Left hindlimb (tissue), 1 donor: ENCODE data around the gene TYW1.
A peak's percentile ranks its signal among the peaks of the same experiment; 100 is the strongest.
"Not testable (repeated sequence)": the region's sequence is repeated elsewhere in the genome, so short reads cannot be mapped to it uniquely, and the experiment has no call there.

Experiments used
- DNase-seq: peaks from one replicate; pipeline ENCODE4 v3.0.0-alpha.2; 2018

The TYW1 gene

GRCh38 chr7:66996444-66997191 lies at the start of gene TYW1:
TYW1 (plus strand) TSS chr7:66996833; CDS start chr7:66996979, 146 bp downstream.
- DNase-seq: peak; percentile 99

GRCh38 chr7:66948480-66949109 lies 48.0 kb upstream of the TYW1 start:
- no peak for DNase-seq

- DNase-seq: no peak
These were observed 46.3 kb upstream of the TYW1 start for GRCh38 chr7:66950311-66950710.

DNA sequence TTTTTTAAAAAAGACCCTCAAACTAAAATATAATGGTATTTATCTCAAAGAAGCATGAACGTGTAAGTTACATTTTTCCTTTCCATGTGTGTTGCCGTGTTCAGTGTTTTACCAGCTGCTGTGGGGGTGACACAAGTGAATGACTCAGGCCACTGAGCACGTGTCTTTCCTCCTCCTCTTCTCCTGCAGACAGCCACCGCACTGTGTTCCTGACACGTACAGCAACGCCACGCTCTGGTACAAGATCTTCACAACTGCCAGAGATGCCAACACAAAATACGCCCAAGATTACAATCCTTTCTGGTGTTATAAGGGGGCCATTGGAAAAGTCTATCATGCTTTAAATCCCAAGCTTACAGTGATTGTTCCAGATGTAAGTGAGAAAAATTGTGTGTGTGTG lies 45.9 kb upstream of the TYW1 start:
- DNase-seq: no peak

- DNase-seq: no peak
These were observed 44.1 kb upstream of the TYW1 start for GRCh38 chr7:66952343-66953043.

DNA sequence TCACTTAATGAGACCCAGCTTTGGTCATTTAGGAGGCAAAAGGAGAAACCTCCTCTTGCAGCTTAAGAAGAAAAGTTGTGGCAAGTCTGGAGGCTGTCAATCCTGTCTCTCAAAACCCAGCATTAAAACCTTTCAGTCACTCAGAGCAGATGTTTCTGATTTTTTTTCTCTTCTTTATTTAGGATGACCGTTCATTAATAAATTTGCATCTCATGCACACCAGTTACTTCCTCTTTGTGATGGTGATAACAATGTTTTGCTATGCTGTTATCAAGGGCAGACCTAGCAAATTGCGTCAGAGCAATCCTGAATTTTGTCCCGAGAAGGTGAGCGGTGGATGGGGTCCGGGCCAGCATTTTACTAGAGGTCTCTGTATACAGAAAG lies 43.6 kb upstream of the TYW1 start:
- no peak for DNase-seq

DNA sequence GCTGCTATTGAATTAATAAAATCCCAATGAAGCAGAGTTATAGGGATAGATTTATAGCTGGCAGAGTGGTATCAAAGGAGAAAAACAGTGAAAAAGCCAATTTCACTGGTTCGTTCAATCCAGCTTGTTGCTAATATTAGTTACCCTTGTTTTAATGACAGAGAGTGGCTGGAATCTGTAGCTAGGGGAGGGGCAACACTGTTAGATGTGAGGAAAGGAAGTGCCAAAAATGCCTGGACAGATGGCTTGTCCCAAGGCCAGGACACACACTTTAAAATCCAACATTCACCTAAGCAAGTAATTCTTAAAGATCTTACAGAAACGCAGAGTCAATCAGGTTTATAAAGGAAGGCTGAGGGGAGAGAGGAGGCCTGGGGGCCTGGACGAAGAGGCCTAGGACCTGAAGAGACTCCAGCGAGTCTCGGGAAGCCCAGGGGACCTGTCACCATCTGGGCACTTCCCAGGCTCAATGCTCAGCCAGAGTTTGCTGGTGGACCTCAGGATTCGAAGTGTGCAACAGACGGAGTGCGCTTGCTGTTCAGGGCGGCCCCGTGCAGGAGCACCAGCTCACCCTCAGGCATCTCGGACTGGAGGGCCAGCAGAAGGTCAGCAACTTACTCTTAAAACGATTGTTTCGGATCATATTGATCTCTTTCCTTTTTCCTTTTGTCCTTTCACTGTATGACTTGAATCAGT lies 38.9 kb upstream of the TYW1 start:
- DNase-seq: no peak

DNA sequence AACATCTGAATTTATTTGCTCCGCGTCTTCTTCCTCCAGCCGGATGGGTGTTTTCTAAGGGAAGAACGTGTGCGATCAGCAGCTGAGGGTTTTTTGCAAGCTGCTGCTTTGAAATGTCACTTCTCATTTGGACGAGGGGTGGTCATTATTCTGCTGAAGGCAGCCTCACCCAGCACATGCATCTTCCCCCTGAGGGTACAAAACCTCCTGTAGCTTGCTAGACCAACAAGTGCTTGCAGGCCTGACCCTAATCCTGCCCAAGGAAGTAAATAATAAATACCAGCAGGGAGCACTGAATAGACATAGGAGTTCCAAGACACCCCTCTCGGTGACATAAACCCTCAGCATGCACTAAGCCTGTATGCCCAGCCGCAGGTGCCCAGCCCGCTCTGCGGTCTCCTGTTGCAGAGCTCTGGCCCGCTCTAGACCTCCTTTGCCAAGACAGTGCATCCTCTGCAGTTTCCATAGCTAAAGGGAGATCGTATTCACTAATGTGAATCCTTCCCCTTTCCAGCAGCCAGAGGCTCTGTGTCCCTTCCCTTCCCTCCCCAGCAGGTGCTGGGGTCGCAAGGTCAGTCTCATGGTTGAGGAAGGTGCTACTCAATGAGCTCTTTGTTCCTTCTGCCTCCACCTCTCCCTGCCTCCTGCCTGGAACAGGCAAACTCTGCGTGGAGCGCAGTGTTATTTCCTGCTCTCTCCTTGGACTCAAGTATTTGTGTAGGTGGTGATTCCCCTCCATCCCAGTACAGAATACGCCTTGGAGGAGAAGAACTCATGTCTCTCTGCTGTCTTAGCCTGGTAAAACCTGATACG lies 37.9 kb upstream of the TYW1 start:
- DNase-seq: no peak

- no peak for DNase-seq
These were observed 36.4 kb upstream of the TYW1 start for GRCh38 chr7:66960192-66960591.

GRCh38 chr7:66961096-66961495 lies 35.5 kb upstream of the TYW1 start:
- DNase-seq: no peak

DNA sequence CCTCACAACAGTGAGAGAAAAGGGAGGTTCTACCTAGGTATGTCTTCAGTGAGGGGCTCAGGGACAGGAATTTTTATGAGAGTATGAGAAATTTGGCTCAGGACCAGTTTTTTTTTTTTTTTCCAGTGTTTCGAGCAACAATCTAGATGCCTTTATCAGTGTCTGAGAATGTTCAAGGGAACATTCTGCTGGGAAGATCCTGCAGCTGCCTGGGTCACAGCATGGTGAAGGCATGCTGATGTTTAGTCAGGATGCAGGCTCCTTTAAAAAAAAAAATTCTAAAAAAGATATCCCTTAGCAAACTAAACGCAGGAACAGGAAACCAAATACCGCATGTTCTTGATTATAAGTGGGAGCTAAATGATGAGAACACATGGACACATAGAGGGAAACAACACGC lies 32.2 kb upstream of the TYW1 start:
- no peak for DNase-seq

GRCh38 chr7:66967029-66967428 lies 29.6 kb upstream of the TYW1 start:
- no peak for DNase-seq

GRCh38 chr7:66969001-66969400 lies 27.6 kb upstream of the TYW1 start:
- DNase-seq: not testable (repeated sequence)

DNA sequence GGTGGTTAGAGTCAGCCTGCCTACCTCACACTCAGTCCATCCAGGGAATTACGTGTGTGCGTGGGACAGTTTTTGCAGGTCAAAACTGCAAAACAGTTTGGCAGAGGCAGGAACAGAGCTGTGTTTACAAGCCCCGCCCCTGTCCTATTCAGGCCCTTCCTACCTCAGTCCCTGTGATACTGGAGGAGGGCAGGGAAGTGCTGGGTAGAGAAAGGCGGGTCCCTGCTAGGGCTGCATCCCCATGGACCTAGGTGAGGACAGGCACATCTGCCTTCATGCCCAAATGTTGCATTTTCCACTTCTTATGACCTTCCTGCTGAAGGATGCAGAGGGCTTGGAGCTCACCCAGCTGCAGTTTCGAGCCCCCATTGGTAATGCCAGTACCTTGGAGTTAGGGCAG lies 26.3 kb upstream of the TYW1 start:
- no peak for DNase-seq

DNA sequence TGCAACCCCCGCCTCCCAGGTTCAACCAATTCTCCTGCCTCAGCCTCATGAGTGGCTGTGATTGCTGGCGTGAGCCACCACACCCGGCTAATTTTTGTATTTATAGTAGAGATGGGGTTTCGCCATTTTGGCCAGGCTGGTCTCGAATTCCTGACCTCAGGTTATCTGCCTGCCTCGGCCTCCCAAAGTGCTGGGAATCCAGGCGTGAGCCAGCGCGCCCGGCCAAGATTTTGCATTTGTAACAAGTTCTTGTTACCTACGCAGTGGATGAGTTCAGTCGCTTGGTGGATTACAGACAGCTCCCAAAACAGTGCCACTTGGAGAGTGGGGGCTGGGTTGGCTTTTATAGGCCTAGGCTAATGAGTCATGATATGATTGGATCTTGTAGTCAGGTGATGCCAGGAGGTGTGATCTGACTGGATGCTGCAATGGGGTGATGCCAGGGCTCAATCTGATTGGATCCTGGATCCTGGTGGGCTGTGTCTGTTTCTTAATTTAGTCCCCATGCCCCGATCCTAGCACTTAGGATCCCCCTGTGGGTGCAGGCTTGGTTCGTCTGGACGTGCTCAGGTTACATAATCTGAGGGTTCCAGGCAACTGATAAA lies 21.5 kb upstream of the TYW1 start:
- no peak for DNase-seq

DNA sequence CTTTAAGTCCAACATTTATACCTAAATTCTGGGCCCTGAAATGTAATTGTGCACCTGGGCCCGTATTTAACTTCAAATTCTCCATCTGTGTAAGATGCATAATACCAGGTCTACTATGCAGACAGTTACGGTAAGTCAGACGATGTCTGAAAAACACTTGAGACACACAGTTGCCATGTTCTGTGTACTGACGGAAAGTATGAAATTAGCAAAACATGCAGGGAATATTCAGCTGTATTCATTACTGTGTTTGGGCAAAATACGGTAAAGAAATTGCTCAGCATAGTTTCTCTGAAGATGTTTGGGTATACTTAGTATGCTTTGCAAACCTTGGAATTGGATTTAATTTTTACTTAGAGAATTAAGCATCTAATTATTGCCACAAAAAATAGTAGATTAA lies 18.3 kb upstream of the TYW1 start:
- DNase-seq: not testable (repeated sequence)

- DNase-seq: not testable (repeated sequence)
These were observed 17.6 kb upstream of the TYW1 start for GRCh38 chr7:66979013-66979412.

DNA sequence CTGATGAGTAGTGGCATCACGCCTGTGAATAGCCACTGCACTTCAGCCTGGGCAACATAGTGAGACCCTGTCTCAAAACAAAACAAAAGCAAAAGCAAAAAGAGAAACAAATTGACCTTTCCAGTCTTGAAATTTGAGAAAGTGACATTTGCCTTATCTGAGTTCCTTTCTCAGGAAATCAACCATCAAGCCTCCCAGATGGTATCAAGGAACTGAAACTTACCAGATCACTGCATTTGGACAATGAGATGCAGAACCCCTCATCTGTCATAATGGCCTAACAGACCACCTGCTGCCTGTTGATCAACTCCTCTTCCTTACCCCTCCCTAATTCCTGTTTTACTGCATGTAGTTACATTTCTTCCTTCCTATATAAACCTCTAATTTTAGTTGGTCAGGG lies 16.3 kb upstream of the TYW1 start:
- not testable (repeated sequence) for DNase-seq

DNA sequence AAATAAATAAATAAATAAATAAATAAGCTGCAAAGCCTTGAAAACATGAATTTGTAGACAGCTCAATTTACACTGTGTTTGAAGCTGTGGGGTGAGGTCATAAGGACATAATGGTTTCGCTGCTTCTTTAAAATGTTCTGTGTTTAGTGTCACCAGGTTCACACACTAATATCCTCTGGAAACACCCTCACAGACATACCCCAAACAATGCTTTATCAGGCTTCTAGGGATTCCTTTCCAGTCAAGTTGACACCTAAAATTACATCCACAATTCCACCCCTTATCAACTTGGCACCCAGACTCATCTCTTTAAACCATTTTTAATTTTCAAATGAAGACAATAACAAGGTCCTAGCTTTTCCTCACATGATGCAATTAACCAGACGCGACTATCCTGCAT lies 7.1 kb upstream of the TYW1 start:
- DNase-seq: not testable (repeated sequence)

DNA sequence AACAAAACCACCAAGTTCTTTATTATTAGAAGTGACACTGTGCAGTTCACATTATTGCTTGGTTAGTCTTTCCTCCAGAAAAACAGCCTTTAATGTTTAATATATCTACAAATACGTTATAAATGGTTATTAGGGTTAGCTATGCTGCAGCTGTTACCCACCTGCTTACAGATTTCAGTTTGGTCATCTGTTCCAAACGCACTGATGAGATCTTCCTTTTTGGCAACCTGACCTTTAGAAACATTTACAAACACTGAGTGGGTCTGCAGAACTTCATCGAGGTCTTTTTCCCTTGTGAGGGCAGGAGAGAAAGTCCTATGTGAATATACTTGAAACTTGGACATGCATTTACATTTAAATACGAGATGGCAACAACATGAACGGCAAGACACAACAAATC lies 2.6 kb upstream of the TYW1 start:
- not testable (repeated sequence) for DNase-seq

DNA sequence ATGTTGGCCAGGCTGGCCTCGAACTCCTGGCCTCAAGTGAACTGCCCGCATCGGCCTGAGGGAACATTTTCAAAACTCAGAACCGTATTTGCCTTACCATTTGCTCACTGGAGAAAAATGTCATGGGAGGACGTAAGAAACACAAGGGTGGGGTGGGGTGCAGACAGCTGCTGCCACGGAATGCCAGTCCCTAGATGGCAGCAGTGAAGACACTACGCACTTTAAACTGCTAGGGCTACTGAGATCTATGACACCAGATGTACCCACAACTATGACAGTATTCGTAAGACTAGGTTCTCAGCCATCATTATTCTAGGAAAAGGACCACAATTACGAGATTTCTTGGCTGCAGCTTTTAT lies 2.0 kb upstream of the TYW1 start:
- DNase-seq: peak; percentile 68
